ENCODE data around the gene TRIM22. TPM values are rescaled to one million over a fixed set of nuclear protein-coding genes. Genes with fewer than 3 reads are reported as not detected.
"Not testable (repeated sequence)": the region's sequence is repeated elsewhere in the genome, so short reads cannot be mapped to it uniquely, and the experiment has no call there.

Gene TRIM22
- total RNA-seq: 83.9 and 96.0 TPM in 2 replicates

- DNase-seq (ENCODE audit: low spot score): peak; percentile 55
- intact Hi-C loops (cut with micrococcal nuclease): loop anchor here (10.0 kb wide), 2 partner anchors 545 to 1595 kb away; partner anchors contain the start of genes CNGA4, FHIP1B and RRM1
- Mint-ChIP-seq H3K27ac (peak within 1 kb of the TSS; percentile 89), H3K4me3 (ENCODE audit: low read depth) (peak within 1 kb of the TSS; percentile 91), H3K4me1 (ENCODE audit: low read depth) (peaks cover 42% of the 10 kb centered on the region), H3K9me3 (no peaks in the 10 kb centered on the region), H3K36me3 (ENCODE audit: low read depth) (peaks cover 22% of the 10 kb centered on the region), H3K27me3 (ENCODE audit: low read depth) (no peaks in the 10 kb centered on the region)
Observed at GRCh38 chr11:5689551-5689983, at the start of gene TRIM22. TSS of gene TRIM22 (plus strand) at chr11:5689790. CDS start at chr11:5696233, 6,443 bp downstream.

GRCh38 chr11:5639953-5640352 is 49.6 kb upstream of the TRIM22 start:
- Mint-ChIP-seq H3K4me1 (ENCODE audit: low read depth) (peaks cover 11% of the 10 kb centered on the region), H3K9me3 (no peaks in the 10 kb centered on the region), H3K36me3 (ENCODE audit: low read depth) (peaks cover 45% of the 10 kb centered on the region), H3K4me3 (ENCODE audit: low read depth) (no peak overlapping the region), H3K27me3 (ENCODE audit: low read depth) (no peaks in the 10 kb centered on the region), H3K27ac (no peak overlapping the region)
- intact Hi-C loops (cut with micrococcal nuclease): no loop called here
- DNase-seq (ENCODE audit: low spot score): no peak

GRCh38 chr11:5643585-5643984 is 46.0 kb upstream of the TRIM22 start:
- no peak for DNase-seq (ENCODE audit: low spot score)
- H3K4me1 Mint-ChIP-seq (ENCODE audit: low read depth): peaks cover 11% of the 10 kb centered on the region
- H3K27ac Mint-ChIP-seq: no peak overlapping the region
- no peak overlapping the region for H3K4me3 Mint-ChIP-seq (ENCODE audit: low read depth)
- H3K27me3 Mint-ChIP-seq (ENCODE audit: low read depth): no peaks in the 10 kb centered on the region
- intact Hi-C loops (cut with micrococcal nuclease): no loop called here
- H3K9me3 Mint-ChIP-seq: no peaks in the 10 kb centered on the region
- peaks cover 28% of the 10 kb centered on the region for H3K36me3 Mint-ChIP-seq (ENCODE audit: low read depth)

- Mint-ChIP-seq H3K36me3 (ENCODE audit: low read depth) (peaks cover 19% of the 10 kb centered on the region), H3K4me3 (ENCODE audit: low read depth) (no peak overlapping the region), H3K4me1 (ENCODE audit: low read depth) (peaks cover 11% of the 10 kb centered on the region), H3K27ac (no peak overlapping the region), H3K27me3 (ENCODE audit: low read depth) (no peaks in the 10 kb centered on the region), H3K9me3 (no peaks in the 10 kb centered on the region)
- DNase-seq (ENCODE audit: low spot score): no peak
- intact Hi-C loops (cut with micrococcal nuclease): no loop called here
Observed at GRCh38 chr11:5646139-5646538, 43.5 kb upstream of the TRIM22 start.

- H3K4me3 Mint-ChIP-seq (ENCODE audit: low read depth): no peak overlapping the region
- H3K27me3 Mint-ChIP-seq (ENCODE audit: low read depth): no peaks in the 10 kb centered on the region
- peaks cover 16% of the 10 kb centered on the region for H3K9me3 Mint-ChIP-seq
- no peak for DNase-seq (ENCODE audit: low spot score)
- H3K4me1 Mint-ChIP-seq (ENCODE audit: low read depth): peaks cover 1% of the 10 kb centered on the region
- intact Hi-C loops (cut with micrococcal nuclease): no loop called here
- H3K36me3 Mint-ChIP-seq (ENCODE audit: low read depth): peaks cover 3% of the 10 kb centered on the region
- H3K27ac Mint-ChIP-seq: no peak overlapping the region
Observed at GRCh38 chr11:5655474-5655873, 34.1 kb upstream of the TRIM22 start.

- H3K36me3 Mint-ChIP-seq (ENCODE audit: low read depth); DNase-seq (ENCODE audit: low spot score); H3K4me1 Mint-ChIP-seq (ENCODE audit: low read depth); intact Hi-C loops (cut with micrococcal nuclease); H3K4me3 Mint-ChIP-seq (ENCODE audit: low read depth); H3K27ac Mint-ChIP-seq; H3K27me3 Mint-ChIP-seq (ENCODE audit: low read depth): not testable (repeated sequence)
- H3K9me3 Mint-ChIP-seq: peaks cover 11% of the 10 kb centered on the region
Observed at GRCh38 chr11:5656956-5657355, 32.6 kb upstream of the TRIM22 start.

GRCh38 chr11:5658318-5658717 is 31.3 kb upstream of the TRIM22 start:
- no peak overlapping the region for H3K4me3 Mint-ChIP-seq (ENCODE audit: low read depth)
- no peak for DNase-seq (ENCODE audit: low spot score)
- no peaks in the 10 kb centered on the region for H3K27me3 Mint-ChIP-seq (ENCODE audit: low read depth)
- peaks cover under 1% of the 10 kb centered on the region for H3K9me3 Mint-ChIP-seq
- H3K27ac Mint-ChIP-seq: no peak overlapping the region
- intact Hi-C loops (cut with micrococcal nuclease): no loop called here
- H3K36me3 Mint-ChIP-seq (ENCODE audit: low read depth): peaks cover 5% of the 10 kb centered on the region
- H3K4me1 Mint-ChIP-seq (ENCODE audit: low read depth): peaks cover 1% of the 10 kb centered on the region

GRCh38 chr11:5663511-5663910 is 26.1 kb upstream of the TRIM22 start:
- no peaks in the 10 kb centered on the region for H3K9me3 Mint-ChIP-seq
- no peaks in the 10 kb centered on the region for H3K27me3 Mint-ChIP-seq (ENCODE audit: low read depth)
- no peak overlapping the region for H3K27ac Mint-ChIP-seq
- H3K4me3 Mint-ChIP-seq (ENCODE audit: low read depth): no peak overlapping the region
- intact Hi-C loops (cut with micrococcal nuclease): no loop called here
- peaks cover 1% of the 10 kb centered on the region for H3K4me1 Mint-ChIP-seq (ENCODE audit: low read depth)
- DNase-seq (ENCODE audit: low spot score): no peak
- H3K36me3 Mint-ChIP-seq (ENCODE audit: low read depth): peaks cover 20% of the 10 kb centered on the region

GRCh38 chr11:5665051-5665570 is 24.5 kb upstream of the TRIM22 start:
- Mint-ChIP-seq H3K27ac (no peak overlapping the region), H3K4me3 (ENCODE audit: low read depth) (no peak overlapping the region), H3K27me3 (ENCODE audit: low read depth) (no peaks in the 10 kb centered on the region), H3K4me1 (ENCODE audit: low read depth) (peaks cover 1% of the 10 kb centered on the region), H3K36me3 (ENCODE audit: low read depth) (peaks cover 20% of the 10 kb centered on the region), H3K9me3 (no peaks in the 10 kb centered on the region)
- no peak for DNase-seq (ENCODE audit: low spot score)
- intact Hi-C loops (cut with micrococcal nuclease): no loop called here

- Mint-ChIP-seq H3K36me3 (ENCODE audit: low read depth) (peaks cover 20% of the 10 kb centered on the region), H3K4me1 (ENCODE audit: low read depth) (no peaks in the 10 kb centered on the region), H3K9me3 (no peaks in the 10 kb centered on the region), H3K27ac (no peak overlapping the region), H3K4me3 (ENCODE audit: low read depth) (no peak overlapping the region), H3K27me3 (ENCODE audit: low read depth) (no peaks in the 10 kb centered on the region)
- intact Hi-C loops (cut with micrococcal nuclease): no loop called here
- DNase-seq (ENCODE audit: low spot score): no peak
Observed at GRCh38 chr11:5665746-5666401, 23.7 kb upstream of the TRIM22 start.

- DNase-seq (ENCODE audit: low spot score): no peak
- Mint-ChIP-seq H3K27ac (no peak overlapping the region), H3K4me3 (ENCODE audit: low read depth) (no peak overlapping the region), H3K9me3 (no peaks in the 10 kb centered on the region), H3K4me1 (ENCODE audit: low read depth) (no peaks in the 10 kb centered on the region), H3K27me3 (ENCODE audit: low read depth) (no peaks in the 10 kb centered on the region), H3K36me3 (ENCODE audit: low read depth) (peaks cover 17% of the 10 kb centered on the region)
- intact Hi-C loops (cut with micrococcal nuclease): no loop called here
Observed at GRCh38 chr11:5666402-5666793, 23.2 kb upstream of the TRIM22 start.

GRCh38 chr11:5671831-5672230 is 17.8 kb upstream of the TRIM22 start:
- no peak overlapping the region for H3K27ac Mint-ChIP-seq
- H3K27me3 Mint-ChIP-seq (ENCODE audit: low read depth): no peaks in the 10 kb centered on the region
- H3K9me3 Mint-ChIP-seq: no peaks in the 10 kb centered on the region
- H3K4me1 Mint-ChIP-seq (ENCODE audit: low read depth): no peaks in the 10 kb centered on the region
- peaks cover 16% of the 10 kb centered on the region for H3K36me3 Mint-ChIP-seq (ENCODE audit: low read depth)
- intact Hi-C loops (cut with micrococcal nuclease): no loop called here
- H3K4me3 Mint-ChIP-seq (ENCODE audit: low read depth): no peak overlapping the region
- no peak for DNase-seq (ENCODE audit: low spot score)

- peaks cover 34% of the 10 kb centered on the region for H3K36me3 Mint-ChIP-seq (ENCODE audit: low read depth)
- intact Hi-C loops (cut with micrococcal nuclease): no loop called here
- H3K27me3 Mint-ChIP-seq (ENCODE audit: low read depth): no peaks in the 10 kb centered on the region
- H3K4me3 Mint-ChIP-seq (ENCODE audit: low read depth): no peak overlapping the region
- H3K4me1 Mint-ChIP-seq (ENCODE audit: low read depth): peaks cover 10% of the 10 kb centered on the region
- no peak overlapping the region for H3K27ac Mint-ChIP-seq
- no peaks in the 10 kb centered on the region for H3K9me3 Mint-ChIP-seq
- DNase-seq (ENCODE audit: low spot score): no peak
Observed at GRCh38 chr11:5674391-5674790, 15.2 kb upstream of the TRIM22 start.

All from activated T-helper 2 cell treated with anti-CD3 and anti-CD28 coated beads, Interferon-gamma antibody, Interleukin-2, Interleukin-4, amounts not matched to agents 10 μg/mL and 5 μg/mL and 100 μg/mL, durations not matched to agents 14 hours and 24 hours and 36 hours (primary cell).